H7 (cell line): Measurements from ENCODE around the gene APBB2. TPM values are rescaled to one million over a fixed set of nuclear protein-coding genes. Genes with fewer than 3 reads are reported as not detected.
A peak's percentile ranks its signal among the peaks of the same experiment; 100 is the strongest.
"Not testable (repeated sequence)": the region's sequence is repeated elsewhere in the genome, so short reads cannot be mapped to it uniquely, and the experiment has no call there.

Source experiments
- DNase-seq: peaks from one replicate; pipeline ENCODE4 v3.0.0; 2012
- H3K27me3 ChIP-seq: 2 replicates; pipeline ENCODE4 v1.6.0; 2011; ENCODE audit warnings: mild to moderate bottlenecking, low read length; ENCODE audit not compliant: control insufficient read depth, insufficient read depth
- H3K36me3 ChIP-seq: replicated peaks from 2 replicates; pipeline ENCODE4 v1.5.1; 2011; ENCODE audit warnings: low read length; ENCODE audit not compliant: control insufficient read depth, insufficient read depth
- H3K4me3 ChIP-seq: 2 replicates; pipeline ENCODE4 v1.5.1; 2011; ENCODE audit warnings: low read depth, mild to moderate bottlenecking, control low read depth, low read length, moderate library complexity; ENCODE audit not compliant: insufficient read depth
- total RNA-seq: library from RNA; depleted of rRNA; stranded (reverse); fragments of >200 nt; shearing (Covaris generic); gene quantifications from 2 replicates; pipeline ENCODE4 v1.2.3, GENCODE V29; 2014

The APBB2 gene
- total RNA-seq, 1 experiment from 2014 or later: 33.4 TPM

- no peak for DNase-seq
- no peaks in the 10 kb centered on the region for H3K36me3 ChIP-seq
- H3K4me3 ChIP-seq: no peak overlapping the region
Observed at GRCh38 chr4:41058426-41058825, 155.9 kb downstream of the APBB2 start.

GRCh38 chr4:41057467-41057866 is 156.9 kb downstream of the APBB2 start:
- no peak for DNase-seq
- H3K4me3 ChIP-seq: no peak overlapping the region
- no peaks in the 10 kb centered on the region for H3K36me3 ChIP-seq
- H3K27me3 ChIP-seq: no peaks in the 10 kb centered on the region

More at GRCh38 chr4:41058426-41058825, 155.9 kb downstream of the APBB2 start:
- no peaks in the 10 kb centered on the region for H3K27me3 ChIP-seq

- H3K36me3 ChIP-seq: no peaks in the 10 kb centered on the region
- no peak overlapping the region for H3K4me3 ChIP-seq
- DNase-seq: no peak
- no peaks in the 10 kb centered on the region for H3K27me3 ChIP-seq
Observed at GRCh38 chr4:41052287-41052686, 162.1 kb downstream of the APBB2 start.

- H3K4me3 ChIP-seq: no peak overlapping the region
- peak; percentile 23 for DNase-seq
- H3K36me3 ChIP-seq: no peaks in the 10 kb centered on the region
- no peaks in the 10 kb centered on the region for H3K27me3 ChIP-seq
Observed at GRCh38 chr4:41050880-41051775, 163.2 kb downstream of the APBB2 start.

GRCh38 chr4:41050116-41050515 is 164.2 kb downstream of the APBB2 start:
- no peak for DNase-seq
- H3K27me3 ChIP-seq: no peaks in the 10 kb centered on the region
- no peak overlapping the region for H3K4me3 ChIP-seq
- H3K36me3 ChIP-seq: no peaks in the 10 kb centered on the region

- H3K4me3 ChIP-seq, H3K27me3 ChIP-seq, DNase-seq, H3K36me3 ChIP-seq: not testable (repeated sequence)
Observed at GRCh38 chr4:41049176-41049575, 165.2 kb downstream of the APBB2 start.

- DNase-seq: no peak
- H3K36me3 ChIP-seq: no peaks in the 10 kb centered on the region
- no peaks in the 10 kb centered on the region for H3K27me3 ChIP-seq
- H3K4me3 ChIP-seq: no peak overlapping the region
Observed at GRCh38 chr4:41044791-41045190, 169.6 kb downstream of the APBB2 start.

- no peak overlapping the region for H3K4me3 ChIP-seq
- no peak for DNase-seq
- H3K27me3 ChIP-seq: no peaks in the 10 kb centered on the region
- H3K36me3 ChIP-seq: no peaks in the 10 kb centered on the region
Observed at GRCh38 chr4:41044165-41044564, 170.2 kb downstream of the APBB2 start.

GRCh38 chr4:41043465-41043864 is 170.9 kb downstream of the APBB2 start:
- no peaks in the 10 kb centered on the region for H3K36me3 ChIP-seq
- H3K4me3 ChIP-seq: no peak overlapping the region
- H3K27me3 ChIP-seq: no peaks in the 10 kb centered on the region
- DNase-seq: no peak

GRCh38 chr4:41041551-41041950 is 172.8 kb downstream of the APBB2 start:
- no peaks in the 10 kb centered on the region for H3K27me3 ChIP-seq
- DNase-seq: no peak
- no peak overlapping the region for H3K4me3 ChIP-seq
- no peaks in the 10 kb centered on the region for H3K36me3 ChIP-seq

- Histone ChIP-seq H3K36me3 (no peaks in the 10 kb centered on the region), H3K27me3 (no peaks in the 10 kb centered on the region), H3K4me3 (no peak overlapping the region)
- DNase-seq: no peak
Observed at GRCh38 chr4:41039317-41039716, 175.0 kb downstream of the APBB2 start.

- no peak for DNase-seq
- Histone ChIP-seq H3K4me3 (no peak overlapping the region), H3K27me3 (no peaks in the 10 kb centered on the region), H3K36me3 (no peaks in the 10 kb centered on the region)
Observed at GRCh38 chr4:41038304-41038703, 176.0 kb downstream of the APBB2 start.

- Histone ChIP-seq H3K36me3 (no peaks in the 10 kb centered on the region; the same call in 1 of the 2 replicates), H3K4me3 (no peak overlapping the region), H3K27me3 (no peaks in the 10 kb centered on the region)
- DNase-seq: no peak
Observed at GRCh38 chr4:41029098-41029497, 185.2 kb downstream of the APBB2 start.

GRCh38 chr4:41028392-41029076 is 185.8 kb downstream of the APBB2 start:
- Histone ChIP-seq H3K4me3 (no peak overlapping the region), H3K36me3 (no peaks in the 10 kb centered on the region; the same call in 1 of the 2 replicates), H3K27me3 (no peaks in the 10 kb centered on the region)
- no peak for DNase-seq

GRCh38 chr4:41026971-41027370 is 187.4 kb downstream of the APBB2 start:
- no peak for DNase-seq
- no peaks in the 10 kb centered on the region; the same call in 1 of the 2 replicates for H3K36me3 ChIP-seq
- no peak overlapping the region for H3K4me3 ChIP-seq
- H3K27me3 ChIP-seq: no peaks in the 10 kb centered on the region
